ENCODE measurements around the gene DIAPH2.

The DIAPH2 gene

GRCh38 chrX:97594646-97595224 is 910.1 kb downstream of the DIAPH2 start:
- ATAC-seq (no peak), DNase-seq (no peak)

- DNase-seq: peak; percentile 12
- ATAC-seq: peak; percentile 99
Observed at GRCh38 chrX:97597954-97598353, 913.3 kb downstream of the DIAPH2 start.

- no peak for DNase-seq
- ATAC-seq: no peak
Observed at GRCh38 chrX:97602465-97603258, 918.0 kb downstream of the DIAPH2 start.

GRCh38 chrX:97605271-97605670 is 920.6 kb downstream of the DIAPH2 start:
- DNase-seq (no peak), ATAC-seq (no peak)

GRCh38 chrX:97609357-97609756 is 924.7 kb downstream of the DIAPH2 start:
- no peak for DNase-seq

GRCh38 chrX:97609938-97610337 is 925.3 kb downstream of the DIAPH2 start:
- ATAC-seq: no peak
- DNase-seq: no peak

More at GRCh38 chrX:97609357-97609756, 924.7 kb downstream of the DIAPH2 start:
- no peak for ATAC-seq

- peak; percentile 63 for ATAC-seq
- peak; percentile 9 for DNase-seq
Observed at GRCh38 chrX:97616883-97617530, 932.4 kb downstream of the DIAPH2 start.

GRCh38 chrX:97619499-97619898 is 934.9 kb downstream of the DIAPH2 start:
- DNase-seq: no peak
- ATAC-seq: no peak

- ATAC-seq (no peak), DNase-seq (no peak)
Observed at GRCh38 chrX:97622111-97622510, 937.5 kb downstream of the DIAPH2 start.

- DNase-seq: no peak
- no peak for ATAC-seq
Observed at GRCh38 chrX:97628326-97628725, 943.7 kb downstream of the DIAPH2 start.

- ATAC-seq (no peak), DNase-seq (no peak)
Observed at GRCh38 chrX:97628807-97629596, 944.4 kb downstream of the DIAPH2 start.

- DNase-seq (no peak), ATAC-seq (no peak)
Observed at GRCh38 chrX:97629597-97629985, 944.9 kb downstream of the DIAPH2 start.

- DNase-seq (no peak), ATAC-seq (no peak)
Observed at GRCh38 chrX:97633798-97634197, 949.2 kb downstream of the DIAPH2 start.

- DNase-seq (no peak), ATAC-seq (no peak)
Observed at GRCh38 chrX:97636473-97637140, 952.0 kb downstream of the DIAPH2 start.

GRCh38 chrX:97637289-97637688 is 952.6 kb downstream of the DIAPH2 start:
- DNase-seq: no peak
- ATAC-seq: no peak

GRCh38 chrX:97638621-97639020 is 954.0 kb downstream of the DIAPH2 start:
- no peak for DNase-seq
- no peak for ATAC-seq

GRCh38 chrX:97639526-97639925 is 954.9 kb downstream of the DIAPH2 start:
- ATAC-seq: no peak
- DNase-seq: no peak

Measured in stimulated activated naive CD8-positive, alpha-beta T cell treated with anti-CD3 and anti-CD28 coated beads, Interleukin-15, Interleukin-2, amounts not matched to agents 100 U/mL and 50 U/mL, for 24 hours (primary cell).